ENCODE measurements around the gene EYA2.

DNA sequence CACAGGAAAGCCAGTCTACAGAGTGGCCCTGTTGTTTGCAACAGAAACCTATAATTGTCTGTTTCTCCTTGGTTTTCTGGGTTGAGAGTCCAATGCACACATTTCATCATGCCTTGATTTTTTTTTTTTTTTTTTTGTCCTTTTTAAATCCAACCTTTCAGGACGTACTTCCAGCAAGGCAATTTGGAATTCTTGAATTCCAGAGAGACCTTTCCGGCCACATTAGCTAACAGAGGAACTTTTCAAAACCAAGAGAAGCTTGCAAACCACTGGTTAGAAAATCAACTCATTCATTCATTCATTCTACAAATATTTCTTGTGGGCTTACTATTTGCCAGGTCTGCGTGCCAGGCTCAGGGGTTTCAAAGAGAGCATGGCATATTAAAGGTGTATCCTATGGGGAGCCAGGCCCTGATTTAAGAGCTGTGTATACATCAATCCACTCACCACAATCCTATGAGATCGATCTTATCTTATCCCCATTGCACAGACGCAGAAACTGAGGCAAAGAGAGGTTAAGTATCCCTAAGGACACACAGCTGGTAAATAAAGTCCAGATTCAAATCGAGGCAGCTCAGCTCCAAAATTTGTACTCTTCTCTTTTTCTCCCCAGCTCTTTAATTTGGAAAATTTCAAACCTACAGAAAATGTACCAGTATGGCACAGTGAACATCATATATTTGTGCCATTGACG, 43.0 kb downstream of the EYA2 start:
- TF ChIP-seq, protein P1, sequence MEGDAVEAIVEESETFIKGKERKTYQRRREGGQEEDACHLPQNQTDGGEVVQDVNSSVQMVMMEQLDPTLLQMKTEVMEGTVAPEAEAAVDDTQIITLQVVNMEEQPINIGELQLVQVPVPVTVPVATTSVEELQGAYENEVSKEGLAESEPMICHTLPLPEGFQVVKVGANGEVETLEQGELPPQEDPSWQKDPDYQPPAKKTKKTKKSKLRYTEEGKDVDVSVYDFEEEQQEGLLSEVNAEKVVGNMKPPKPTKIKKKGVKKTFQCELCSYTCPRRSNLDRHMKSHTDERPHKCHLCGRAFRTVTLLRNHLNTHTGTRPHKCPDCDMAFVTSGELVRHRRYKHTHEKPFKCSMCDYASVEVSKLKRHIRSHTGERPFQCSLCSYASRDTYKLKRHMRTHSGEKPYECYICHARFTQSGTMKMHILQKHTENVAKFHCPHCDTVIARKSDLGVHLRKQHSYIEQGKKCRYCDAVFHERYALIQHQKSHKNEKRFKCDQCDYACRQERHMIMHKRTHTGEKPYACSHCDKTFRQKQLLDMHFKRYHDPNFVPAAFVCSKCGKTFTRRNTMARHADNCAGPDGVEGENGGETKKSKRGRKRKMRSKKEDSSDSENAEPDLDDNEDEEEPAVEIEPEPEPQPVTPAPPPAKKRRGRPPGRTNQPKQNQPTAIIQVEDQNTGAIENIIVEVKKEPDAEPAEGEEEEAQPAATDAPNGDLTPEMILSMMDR (IDR thresholded peaks at IDR 0.05): no peak
- no peak for TF ChIP-seq POLR2A (IDR thresholded peaks at IDR 0.05)

All from heart left ventricle (tissue), 13 donors.